ENCODE measurements around the gene KIRREL2.

KIRREL2 gene

DNA sequence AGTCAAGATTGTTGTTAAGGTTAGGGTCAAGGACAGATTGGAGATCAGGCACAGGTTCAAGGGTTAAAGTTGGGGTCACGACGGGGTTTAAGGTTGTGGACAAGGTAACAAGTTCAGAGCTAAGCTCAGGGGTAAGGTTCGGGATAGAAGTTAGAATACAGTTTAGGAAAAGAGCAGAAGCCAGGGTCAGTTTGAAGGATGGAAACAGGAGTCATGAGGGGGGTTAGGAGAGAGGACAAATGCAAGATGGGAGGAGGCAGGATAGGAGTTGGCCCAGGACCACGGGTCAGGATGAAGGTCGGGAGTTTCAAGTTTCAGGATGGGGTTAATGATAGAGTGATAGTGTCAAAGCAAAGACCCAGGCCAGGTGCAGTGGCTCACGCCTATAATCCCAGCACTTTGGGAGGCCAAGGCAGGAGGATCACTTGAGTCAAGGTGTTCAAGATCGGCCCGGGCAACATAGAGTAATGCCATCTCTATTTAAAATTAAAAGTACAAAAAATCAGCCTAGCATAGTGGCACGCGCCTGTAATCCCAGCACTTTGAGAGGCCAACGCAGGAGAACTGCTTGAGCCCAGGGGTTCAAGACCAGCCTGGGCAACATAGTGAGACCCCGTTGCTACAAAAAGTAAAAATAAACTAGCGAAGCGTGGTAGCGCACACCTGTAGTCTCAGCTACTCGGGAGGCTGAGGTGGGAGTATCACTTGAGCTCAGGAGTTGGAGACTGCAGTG lies 12.1 kb upstream of the KIRREL2 start:
- in situ Hi-C loops (cut with MboI; ENCODE audit: low sequenced_read_pairs), result no loop called here

- in situ Hi-C loops (cut with MboI; ENCODE audit: low sequenced_read_pairs), result no loop called here
Measured at GRCh38 chr19:35845215-35846037, 11.3 kb upstream of the KIRREL2 start.

DNA sequence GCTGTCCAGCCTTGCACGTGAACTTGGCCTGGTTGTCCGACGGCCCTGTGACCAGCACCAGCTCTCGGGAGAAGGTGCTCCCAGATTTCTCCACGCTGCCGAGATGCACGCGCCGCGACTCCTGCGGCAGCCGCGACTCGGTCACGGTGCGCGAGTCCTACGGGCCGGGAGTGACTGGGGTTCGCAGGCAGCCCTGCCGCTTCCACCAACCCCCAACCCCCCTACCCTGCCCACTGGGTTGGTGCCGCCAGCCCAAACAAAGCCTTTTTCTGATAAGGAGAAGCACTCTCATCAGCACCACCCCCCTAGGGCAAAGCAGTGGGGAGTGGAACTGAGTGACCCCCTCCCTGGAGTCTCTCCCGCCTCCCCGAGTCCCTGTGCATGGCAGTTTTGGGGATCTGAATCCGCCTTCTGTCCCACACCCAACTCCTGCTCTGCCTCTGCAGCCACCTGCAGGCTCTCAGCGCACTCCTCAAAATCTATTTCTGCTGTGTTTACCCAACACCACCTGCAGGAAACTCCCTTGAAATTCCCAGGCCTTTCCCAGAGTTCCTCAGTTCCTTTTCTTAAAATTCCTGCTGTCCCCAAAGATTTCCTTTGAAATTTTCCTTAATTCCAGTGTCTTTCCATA lies 10.6 kb upstream of the KIRREL2 start:
- in situ Hi-C loops (cut with MboI; ENCODE audit: low sequenced_read_pairs), result no loop called here

DNA sequence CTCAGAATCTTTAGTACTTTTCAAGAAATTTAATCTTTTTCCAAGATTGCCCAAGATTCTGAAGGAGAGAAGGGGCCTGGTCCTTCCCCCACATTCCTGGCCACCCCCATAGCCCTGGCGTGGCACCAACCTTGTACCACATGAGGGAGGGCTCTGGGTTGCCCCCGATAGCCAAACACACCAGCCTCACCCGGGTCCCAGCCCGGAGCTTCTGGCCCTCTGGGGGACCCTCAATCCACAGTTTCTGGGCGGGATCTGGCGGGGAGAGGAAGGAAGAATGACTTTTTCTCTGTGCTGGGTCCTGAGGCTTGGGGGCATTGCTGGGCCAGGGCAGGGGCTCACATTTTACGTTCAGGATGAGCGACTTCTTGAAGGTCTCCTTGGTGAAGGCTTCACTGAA lies 8.8 kb upstream of the KIRREL2 start:
- in situ Hi-C loops (cut with MboI; ENCODE audit: low sequenced_read_pairs), result no loop called here

- in situ Hi-C loops (cut with MboI; ENCODE audit: low sequenced_read_pairs), result no loop called here
Measured at GRCh38 chr19:35848486-35848885, 8.2 kb upstream of the KIRREL2 start.

- in situ Hi-C loops (cut with MboI; ENCODE audit: low sequenced_read_pairs), result no loop called here
Measured at GRCh38 chr19:35848919-35849505, 7.7 kb upstream of the KIRREL2 start.

DNA sequence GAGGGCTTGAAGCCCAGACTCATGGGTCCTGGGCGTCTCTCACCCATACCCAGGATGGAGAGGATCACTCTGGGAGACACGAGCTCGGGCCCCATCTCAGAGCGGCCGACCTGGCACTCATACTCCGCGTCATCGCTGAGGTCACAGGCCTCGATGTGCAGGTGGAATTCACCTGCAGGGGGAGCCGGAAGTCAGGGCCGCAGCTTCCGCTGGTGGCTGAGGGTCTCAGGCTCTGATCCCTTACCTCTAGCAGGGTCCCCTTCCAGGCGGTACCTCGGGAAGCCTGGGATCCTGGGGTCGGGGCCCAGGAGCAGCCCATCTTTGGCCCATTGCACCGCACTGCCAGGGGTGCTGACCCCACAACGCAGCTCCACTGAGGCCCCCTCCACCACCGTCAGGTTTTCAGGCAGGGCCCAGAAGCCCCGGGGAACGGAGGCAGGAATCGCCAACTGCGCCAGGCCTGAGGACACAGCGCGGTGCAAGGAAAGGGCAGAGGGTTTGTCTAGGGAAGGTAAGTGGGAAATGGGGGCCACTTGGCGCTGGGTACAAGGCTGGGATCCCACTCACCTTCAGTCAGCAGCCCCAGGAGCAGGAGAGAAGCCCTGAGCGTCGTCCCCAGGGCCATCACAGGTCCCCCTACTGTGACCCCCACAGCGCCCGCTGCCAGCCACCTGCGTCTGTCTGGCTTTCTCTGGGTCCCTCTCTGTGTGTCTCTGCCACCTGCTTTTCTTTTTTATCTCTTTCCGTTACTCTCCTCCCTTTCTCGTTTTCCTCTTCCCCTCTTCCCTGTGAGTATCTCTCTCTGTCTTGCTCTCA lies 5.3 kb upstream of the KIRREL2 start:
- in situ Hi-C loops (cut with MboI; ENCODE audit: low sequenced_read_pairs), result no loop called here

- in situ Hi-C loops (cut with MboI; ENCODE audit: low sequenced_read_pairs), result no loop called here
Measured at GRCh38 chr19:35852029-35852780, 4.5 kb upstream of the KIRREL2 start, which contains the start of gene NPHS1. Gene NPHS1 (minus strand): TSS chr19:35852504. CDS start chr19:35851837, 667 bp downstream.

- in situ Hi-C loops (cut with MboI; ENCODE audit: low sequenced_read_pairs), result no loop called here
Measured at GRCh38 chr19:35853038-35853756, 3.5 kb upstream of the KIRREL2 start.

GRCh38 chr19:35858311-35858710 lies 1.6 kb downstream of the KIRREL2 start:
- in situ Hi-C loops (cut with MboI; ENCODE audit: low sequenced_read_pairs), result no loop called here

DNA sequence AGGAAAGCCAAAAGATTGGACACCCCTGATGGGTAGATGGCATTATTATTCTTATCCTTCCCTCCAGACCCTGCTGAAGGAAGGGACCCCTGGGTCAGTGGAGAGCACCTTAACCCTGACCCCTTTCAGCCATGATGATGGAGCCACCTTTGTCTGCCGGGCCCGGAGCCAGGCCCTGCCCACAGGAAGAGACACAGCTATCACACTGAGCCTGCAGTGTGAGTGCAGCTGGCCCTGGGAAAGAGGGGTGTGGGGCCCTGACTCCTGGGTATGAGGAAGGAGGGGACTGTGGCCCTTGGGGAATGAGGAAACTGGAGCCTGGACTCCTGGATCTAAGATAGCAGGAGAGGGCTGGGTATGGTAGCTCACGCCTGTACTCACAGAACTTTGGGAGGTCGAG lies 2.7 kb downstream of the KIRREL2 start:
- in situ Hi-C loops (cut with MboI; ENCODE audit: low sequenced_read_pairs), result no loop called here

DNA sequence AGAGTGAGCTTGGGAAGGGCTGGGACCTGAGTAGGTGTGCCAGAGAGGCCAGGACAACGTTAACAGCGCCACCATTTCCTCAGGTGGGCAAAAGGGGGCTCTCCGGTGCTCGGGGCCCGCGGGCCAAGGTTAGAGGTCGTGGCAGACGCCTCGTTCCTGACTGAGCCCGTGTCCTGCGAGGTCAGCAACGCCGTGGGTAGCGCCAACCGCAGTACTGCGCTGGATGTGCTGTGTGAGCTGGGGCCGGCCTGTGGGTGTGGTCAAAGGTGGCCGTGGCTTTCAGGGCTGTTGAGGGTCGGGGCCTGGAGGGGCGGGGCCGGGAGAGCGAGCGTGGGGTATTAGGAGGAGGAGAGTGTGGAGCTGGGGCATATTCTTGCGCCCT lies 3.7 kb downstream of the KIRREL2 start:
- in situ Hi-C loops (cut with MboI; ENCODE audit: low sequenced_read_pairs), result no loop called here

GRCh38 chr19:35860818-35861639 lies 4.3 kb downstream of the KIRREL2 start:
- in situ Hi-C loops (cut with MboI; ENCODE audit: low sequenced_read_pairs), result no loop called here

GRCh38 chr19:35861640-35862160 lies 5.0 kb downstream of the KIRREL2 start:
- in situ Hi-C loops (cut with MboI; ENCODE audit: low sequenced_read_pairs), result no loop called here

DNA sequence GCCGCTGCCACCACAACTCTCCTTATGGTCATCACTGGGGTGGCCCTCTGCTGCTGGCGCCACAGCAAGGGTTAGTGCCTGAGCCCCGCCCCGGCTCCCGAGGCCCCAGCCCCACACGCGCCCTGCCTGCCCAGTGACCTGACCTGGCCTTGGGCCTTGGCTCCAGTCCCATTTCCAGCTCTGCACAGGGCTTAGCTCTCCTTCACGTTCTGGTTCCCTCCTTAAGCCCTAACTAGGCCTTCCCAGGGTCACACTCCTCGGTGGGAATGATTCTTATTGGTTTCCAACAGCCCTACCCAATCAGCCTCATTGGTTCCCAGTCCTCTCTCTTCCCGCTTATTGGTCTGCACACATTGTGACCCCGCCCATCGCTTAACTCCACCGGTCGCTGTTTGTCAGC lies 5.8 kb downstream of the KIRREL2 start:
- in situ Hi-C loops (cut with MboI; ENCODE audit: low sequenced_read_pairs), result no loop called here

DNA sequence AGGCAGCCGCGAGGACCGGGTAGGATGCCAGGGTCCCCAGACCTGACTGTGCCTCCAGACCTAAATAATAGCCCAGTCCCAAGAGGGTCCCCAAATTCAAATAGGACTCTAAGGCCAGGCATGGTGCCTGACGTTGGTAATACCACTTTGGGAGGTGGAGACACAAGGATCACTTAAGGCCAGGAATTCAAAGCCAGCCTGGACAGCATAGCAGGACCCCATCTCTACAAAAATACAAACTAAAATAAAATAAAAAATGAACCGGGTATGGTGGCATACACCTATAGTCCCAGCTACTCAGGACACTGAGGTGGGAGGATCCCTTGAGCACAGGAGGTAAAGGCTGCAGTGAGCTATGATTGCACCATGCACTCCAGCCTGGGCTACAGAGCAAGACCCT lies 6.3 kb downstream of the KIRREL2 start:
- in situ Hi-C loops (cut with MboI; ENCODE audit: low sequenced_read_pairs), result no loop called here

- in situ Hi-C loops (cut with MboI; ENCODE audit: low sequenced_read_pairs), result no loop called here
Measured at GRCh38 chr19:35868172-35868822, 11.6 kb downstream of the KIRREL2 start, which contains the start of gene APLP1. Gene APLP1 (plus strand): TSS chr19:35868574. CDS start chr19:35868637, 63 bp downstream.
